GM12878 (cell line): ENCODE results near the gene FEM1B. TPM values are rescaled to one million over a fixed set of nuclear protein-coding genes. Genes with fewer than 3 reads are reported as not detected.

Experiments used
- ATAC-seq: fragments of 200-7000 bp; cut with Tn5 transposase; 3 replicates; pipeline ENCODE4 v1.9.1; 2020; ENCODE audit warnings: mild to moderate bottlenecking, moderate library complexity
- BruUV-seq: library from RNA; stranded (reverse); fragments of 400-500 nt; replicated peaks from 2 replicates; lab custom pipeline; 2021; lab: Mats Ljungman, UMichigan
- CTCF ChIA-PET: fragments of 300-600 bp; sonication (Branson Sonifier 250); formaldehyde crosslinking; extraction: SDS; loops from one replicate; lab custom pipeline; 2021; ENCODE audit warnings: inconsistent platforms; lab: Yijun Ruan, JAX
- POLR2A ChIA-PET: fragments of 350-600 bp; formaldehyde crosslinking; extraction: SDS; loops from one replicate; lab custom pipeline; 2021; ENCODE audit warnings: inconsistent platforms; lab: Charles Lee
- RAD21 ChIA-PET: fragments of 300-600 bp; sonication (Branson Sonifier 250); formaldehyde crosslinking; loops from one replicate; lab custom pipeline; 2023; ENCODE audit warnings: antibody characterized with exemption; ENCODE audit not compliant: unreplicated experiment; lab: Charles Lee
- SMC1A ChIA-PET: fragments of 300-600 bp; sonication (Branson Sonifier 250); formaldehyde crosslinking; loops from one replicate; lab custom pipeline; 2023; ENCODE audit not compliant: unreplicated experiment, uncharacterized antibody; lab: Charles Lee
- DNase-seq: peaks from one replicate; pipeline ENCODE4 v3.0.0-alpha.2; 2011; ENCODE audit warnings: low read depth, low spot score
- FAIRE-seq: peaks from 3 replicates; lab custom pipeline; 2011; peaks lifted over from hg19 to GRCh38; lab: Jason Lieb, UNC
- H2AFZ ChIP-seq: 2 replicates; pipeline ENCODE4 v1.6.0; 2011; ENCODE audit warnings: low read depth, low read length, control low read depth; ENCODE audit not compliant: control insufficient read depth
- H3K27ac ChIP-seq: 2 replicates; pipeline ENCODE4 v1.5.1; 2011; ENCODE audit warnings: control low read depth; ENCODE audit not compliant: control insufficient read depth, insufficient read depth
- H3K27me3 ChIP-seq, 2 experiments: replicated peaks in 1 of 2; 2 replicates each; pipeline versions ENCODE4 v1.6.0 to v1.6.1; 2011; ENCODE audit warnings: low read length in 1 of 2; ENCODE audit not compliant: control insufficient read depth in 2 of 2, insufficient read depth in 2 of 2
- H3K36me3 ChIP-seq, 2 experiments: 2 replicates each; pipeline ENCODE4 v1.5.1; 2011; ENCODE audit warnings: low read length in 1 of 2; ENCODE audit not compliant: control insufficient read depth in 2 of 2, insufficient read depth in 2 of 2
- H3K4me1 ChIP-seq: 2 replicates; pipeline ENCODE4 v1.6.1; 2011; ENCODE audit warnings: mild to moderate bottlenecking, low read length, moderate library complexity, mixed read lengths; ENCODE audit not compliant: control insufficient read depth, insufficient read depth
- H3K4me2 ChIP-seq: 2 replicates; pipeline ENCODE4 v1.6.0; 2011; ENCODE audit warnings: control low read depth; ENCODE audit not compliant: control insufficient read depth, insufficient read depth
- H3K4me3 ChIP-seq: fragments of 200-600 bp; sonication (generic); 2 replicates; pipeline ENCODE4 v1.5.1; 2016
- H3K79me2 ChIP-seq: 2 replicates; pipeline ENCODE4 v1.6.0; 2011; ENCODE audit warnings: low read length; ENCODE audit not compliant: control insufficient read depth, insufficient read depth
- H3K9ac ChIP-seq: 2 replicates; pipeline ENCODE4 v1.8.0; 2011; ENCODE audit warnings: low read length, control low read depth, mixed read lengths; ENCODE audit not compliant: control insufficient read depth, insufficient read depth
- H3K9me3 ChIP-seq: replicated peaks from 3 replicates; pipeline ENCODE4 v1.5.1; 2011; ENCODE audit warnings: mild to moderate bottlenecking, low read length; ENCODE audit not compliant: control insufficient read depth, insufficient read depth
- H4K20me1 ChIP-seq: 2 replicates; pipeline ENCODE4 v1.6.0; 2011; ENCODE audit not compliant: control insufficient read depth, insufficient read depth
- BCLAF1 ChIP-seq: fragments of 450-650 bp; IDR thresholded peaks from 2 replicates; pipeline ENCODE4 v1.6.1; 2017; ENCODE audit warnings: antibody characterized with exemption, mild to moderate bottlenecking, moderate library complexity
- CEBPZ ChIP-seq: fragments of 150-350 bp; IDR thresholded peaks from 2 replicates; pipeline ENCODE4 v1.6.1; 2016; ENCODE audit warnings: low read depth, low read length
- CHD2 ChIP-seq: IDR thresholded peaks from 2 replicates; pipeline ENCODE4 v1.6.1; 2011; ENCODE audit warnings: low read depth, low read length, improper control_type of control experiment, borderline replicate concordance
- FOS ChIP-seq: IDR thresholded peaks from 3 replicates; pipeline ENCODE4 v1.6.1; 2011; ENCODE audit warnings: borderline replicate concordance; ENCODE audit not compliant: insufficient read length; ENCODE audit errors: extremely low read depth
- FOXK2 ChIP-seq: fragments of 450-650 bp; IDR thresholded peaks from 2 replicates; pipeline ENCODE4 v1.6.1; 2017; ENCODE audit warnings: mild to moderate bottlenecking, moderate library complexity
- NKRF ChIP-seq: fragments of 450-650 bp; conservative IDR thresholded peaks from 2 replicates; pipeline ENCODE4 v1.6.1; 2017; ENCODE audit warnings: mild to moderate bottlenecking, moderate library complexity
- NR2C2 ChIP-seq: IDR thresholded peaks from 2 replicates; pipeline ENCODE4 v1.6.1; 2011; ENCODE audit warnings: borderline replicate concordance, low read depth; ENCODE audit not compliant: control insufficient read depth, insufficient read length
- RAD21 ChIP-seq: IDR thresholded peaks from 2 replicates; pipeline ENCODE4 v1.6.1; 2011; ENCODE audit warnings: mild to moderate bottlenecking, low read depth, low read length, moderate library complexity; ENCODE audit not compliant: insufficient read depth
- RELB ChIP-seq: fragments of 450-650 bp; IDR thresholded peaks from 2 replicates; pipeline ENCODE4 v1.6.1; 2017; ENCODE audit warnings: low read depth, mild to moderate bottlenecking, moderate library complexity
- TCF12 ChIP-seq: IDR thresholded peaks from 2 replicates; pipeline ENCODE4 v1.6.1; 2011; ENCODE audit warnings: low read depth, mild to moderate bottlenecking, low read length
- WGBS: methylation state at CpG from one replicate; pipeline ENCODE4 v1.1.6; 2016; ENCODE audit warnings: low lambda C conversion rate; ENCODE audit not compliant: insufficient replicate concordance, insufficient coverage; ENCODE audit errors: missing lambda C conversion rate; 5-methylcytosine and 5-hydroxymethylcytosine counted together
- in situ Hi-C: fragments of 300-500 bp; cut with MboI; formaldehyde crosslinking; loops from 9 replicates; pipeline ENCODE4 v1.14.3; 2018; ENCODE audit warnings: mixed read lengths
- intact Hi-C: fragments of 100-400 bp; cut with micrococcal nuclease; formaldehyde crosslinking; loops from one replicate; pipeline ENCODE4 v1.14.2; 2022; ENCODE audit not compliant: unreplicated experiment
- polyA plus RNA-seq, 11 experiments: library from polyadenylated mRNA; depleted of rRNA in 4 of 11; unstranded in 6 of 11; stranded (reverse) in 5 of 11; fragments of >200 nt; fragmentation: Nextera tagmentation in 4 of 11; fragmentation: Illumina TruSeq in 1 of 11; extraction: Ambion mirVana in 4 of 11; extraction: Trizol in 1 of 11; gene quantifications; 1 replicate in 1 of 11; 2 replicates in 10 of 11; pipeline versions ENCODE4 v1.2.1 to v1.2.3, GENCODE V29; 2011 to 2016; ENCODE audit warnings: inconsistent platforms in 2 of 11, missing spikeins in 2 of 11, low read depth in 1 of 11
- total RNA-seq, 4 experiments: library from RNA; depleted of rRNA in 3 of 4; stranded (reverse); fragments of >200 nt in 3 of 4; fragmentation: Illumina TruSeq in 1 of 4; extraction: Trizol in 1 of 4; gene quantifications; 2 replicates each; pipeline versions ENCODE4 v1.2.1 to v1.2.3, GENCODE V29; 2013 to 2021

FEM1B gene
- total and polyA plus RNA-seq, 10 of the 15 experiments (the other 5 are each of a cell fraction or from before 2014, with no cell fraction given), result 5.5 to 61.1 (median 18.2) TPM

GRCh38 chr15:68277131-68277602 is 378 bp upstream of the FEM1B start (continued):
- TF ChIP-seq BCLAF1 (no peak), NR2C2 (no peak)
- TF ChIP-seq, all 136 proteins: peak for 9

GRCh38 chr15:68278345-68278594 is 725 bp downstream of the FEM1B start:
- CTCF ChIA-PET, result interaction anchor here (1.0 to 2.5 kb wide), 5 partner anchors 14 to 50 kb away, joined by 3 to 11 read pairs (median 5); no protein-coding TSS in a partner anchor
- Histone ChIP-seq H3K36me3 (no peaks in the 10 kb centered on the region), H3K27ac (peak overlapping the region; percentile 91), H3K9ac (peak overlapping the region; percentile 85), H3K4me3 (peak overlapping the region; percentile 98), H2AFZ (peak overlapping the region; percentile 79), H3K4me2 (peak overlapping the region; percentile 85), H3K4me1 (peaks cover 5% of the 10 kb centered on the region), H3K9me3 (no peaks in the 10 kb centered on the region), H3K27me3 (no peaks in the 10 kb centered on the region), H4K20me1 (no peaks in the 10 kb centered on the region), H3K79me2 (peaks cover 56% of the 10 kb centered on the region)
- POLR2A ChIA-PET, result interaction anchor here (1.0 to 1.8 kb wide), 2 partner anchors 14 to 49 kb away, joined by 4 to 8 read pairs; partner anchors contain the start of gene CLN6
- BruUV-seq, result no TSS peak
- no peak for FAIRE-seq
- RAD21 ChIA-PET, result interaction anchor here (1.6 kb wide), 1 partner anchor 20 kb away, joined by 8 read pairs; no protein-coding TSS in a partner anchor
- WGBS, result under 1% methylated on average over 22 of the region's 22 CpGs
- in situ Hi-C loops (no loop called here), intact Hi-C loops (no loop called here)
- no peak for DNase-seq
- ATAC-seq, result 0 out of 3 replicates have a peak, but pooled peaks have one; percentile 19
- SMC1A ChIA-PET, result interaction anchor here (1.1 kb wide), 1 partner anchor 416 kb away, joined by 3 read pairs; no protein-coding TSS in a partner anchor
- TF ChIP-seq RAD21 (0 out of 2 replicates have a peak, but pooled peaks have one; percentile 31), CHD2 (0 out of 2 replicates have a peak, but pooled peaks have one; percentile 15), TCF12 (peak; percentile 58; the same call in 1 of the 2 replicates), FOXK2 (no peak), CEBPZ (no peak), FOS (no peak), RELB (no peak), NKRF (0 out of 2 replicates have a peak, but pooled peaks have one; percentile 1)
